ENCODE results near the gene PATE3. TPM values are rescaled to one million over a fixed set of nuclear protein-coding genes. Genes with fewer than 3 reads are reported as not detected.

PATE3 gene
- total and polyA plus RNA-seq, 2 experiments from 2014 or later, result not detected

GRCh38 chr11:125777309-125777708 is 10.6 kb upstream of the PATE3 start:
- Histone ChIP-seq H3K9me3 (ENCODE audit: low read depth) (no peaks in the 10 kb centered on the region), H3K4me3 (no peak overlapping the region), H3K9me2 (ENCODE audit: insufficient read depth) (no peaks in the 10 kb centered on the region), H3K27me3 (replicated peaks; ENCODE audit: insufficient read depth) (no peaks in the 10 kb centered on the region), H3K36me3 (ENCODE audit: low read depth) (no peaks in the 10 kb centered on the region), H3F3A (ENCODE audit: insufficient read depth) (peaks cover 12% of the 10 kb centered on the region), H3K9ac (no peak overlapping the region), H3K79me2 (ENCODE audit: insufficient read depth) (no peaks in the 10 kb centered on the region), H3K27ac (no peak overlapping the region), H2AFZ (peak overlapping the region; percentile 28), H3K4me2 (ENCODE audit: unreplicated experiment) (no peak overlapping the region), H3K4me1 (ENCODE audit: insufficient read depth) (peaks cover 30% of the 10 kb centered on the region), H4K20me1 (ENCODE audit: insufficient read depth) (no peaks in the 10 kb centered on the region)
- in situ Hi-C loops (cut with MboI), result no loop called here
- TF ChIP-seq EZH2 (IDR thresholded peaks at IDR 0.05; ENCODE audit: insufficient read depth, poor library complexity, severe bottlenecking), result no peak
- 9 to 16% methylated on average over 5 of the region's 5 CpGs for WGBS, 2 experiments (ENCODE audit: low coverage in 1 of 2, low lambda C conversion rate in 2 of 2, missing lambda C conversion rate in 2 of 2)
- DNase-seq, result peak; percentile 68

- Histone ChIP-seq H3K9me3 (ENCODE audit: low read depth) (no peaks in the 10 kb centered on the region), H3K9me2 (ENCODE audit: insufficient read depth) (no peaks in the 10 kb centered on the region), H3K9ac (no peak within 1 kb of the TSS), H3K27me3 (replicated peaks; ENCODE audit: insufficient read depth) (no peaks in the 10 kb centered on the region), H3F3A (ENCODE audit: insufficient read depth) (no peaks in the 10 kb centered on the region), H4K20me1 (ENCODE audit: insufficient read depth) (no peaks in the 10 kb centered on the region), H3K36me3 (ENCODE audit: low read depth) (no peaks in the 10 kb centered on the region), H3K4me2 (ENCODE audit: unreplicated experiment) (no peak within 1 kb of the TSS), H3K4me1 (ENCODE audit: insufficient read depth) (peaks cover 16% of the 10 kb centered on the region), H2AFZ (peak within 1 kb of the TSS; percentile 28; the same call in 1 of the 2 replicates), H3K4me3 (no peak within 1 kb of the TSS), H3K79me2 (ENCODE audit: insufficient read depth) (no peaks in the 10 kb centered on the region), H3K27ac (no peak within 1 kb of the TSS)
- no peak for DNase-seq
- TF ChIP-seq EZH2 (IDR thresholded peaks at IDR 0.05; ENCODE audit: insufficient read depth, poor library complexity, severe bottlenecking), result no peak
- no peak for TF ChIP-seq EZH2phosphoT487 (IDR thresholded peaks at IDR 0.05; ENCODE audit: insufficient read depth, low read depth)
- in situ Hi-C loops (cut with MboI), result no loop called here
Observed at GRCh38 chr11:125778728-125779127, 9.2 kb upstream of the PATE3 start, which contains the start of gene PATE2. Gene PATE2 (minus strand): TSS chr11:125778828. CDS start chr11:125778773, 55 bp downstream.

- DNase-seq, result no peak
- Histone ChIP-seq H3K4me1 (ENCODE audit: insufficient read depth) (no peaks in the 10 kb centered on the region), H3K4me2 (ENCODE audit: unreplicated experiment) (no peak overlapping the region), H3K27me3 (replicated peaks; ENCODE audit: insufficient read depth) (no peaks in the 10 kb centered on the region), H2AFZ (no peak overlapping the region), H3K79me2 (ENCODE audit: insufficient read depth) (no peaks in the 10 kb centered on the region), H3K9me3 (ENCODE audit: low read depth) (no peaks in the 10 kb centered on the region), H3K36me3 (ENCODE audit: low read depth) (no peaks in the 10 kb centered on the region), H4K20me1 (ENCODE audit: insufficient read depth) (no peaks in the 10 kb centered on the region), H3K9ac (no peak overlapping the region), H3K4me3 (no peak overlapping the region), H3K27ac (no peak overlapping the region), H3K9me2 (ENCODE audit: insufficient read depth) (no peaks in the 10 kb centered on the region), H3F3A (ENCODE audit: insufficient read depth) (no peaks in the 10 kb centered on the region)
- TF ChIP-seq EZH2 (IDR thresholded peaks at IDR 0.05; ENCODE audit: insufficient read depth, poor library complexity, severe bottlenecking) (no peak), EZH2phosphoT487 (IDR thresholded peaks at IDR 0.05; ENCODE audit: insufficient read depth, low read depth) (no peak)
- in situ Hi-C loops (cut with MboI), result no loop called here
- WGBS, 2 experiments (ENCODE audit: low coverage in 1 of 2, low lambda C conversion rate in 2 of 2, missing lambda C conversion rate in 2 of 2), result 16 to 21% methylated on average over 2 of the region's 2 CpGs
Observed at GRCh38 chr11:125784678-125785077, 3.2 kb upstream of the PATE3 start.

GRCh38 chr11:125790825-125791224 is 2.9 kb downstream of the PATE3 start:
- Histone ChIP-seq H3K4me2 (ENCODE audit: unreplicated experiment) (no peak overlapping the region), H3K4me1 (ENCODE audit: insufficient read depth) (no peaks in the 10 kb centered on the region), H3K9me3 (ENCODE audit: low read depth) (peaks cover 6% of the 10 kb centered on the region), H4K20me1 (ENCODE audit: insufficient read depth) (no peaks in the 10 kb centered on the region), H3K9me2 (ENCODE audit: insufficient read depth) (no peaks in the 10 kb centered on the region), H3K36me3 (ENCODE audit: low read depth) (no peaks in the 10 kb centered on the region), H3K4me3 (no peak overlapping the region), H3K27me3 (replicated peaks; ENCODE audit: insufficient read depth) (no peaks in the 10 kb centered on the region), H3F3A (ENCODE audit: insufficient read depth) (no peaks in the 10 kb centered on the region), H3K9ac (no peak overlapping the region), H2AFZ (no peak overlapping the region), H3K79me2 (ENCODE audit: insufficient read depth) (no peaks in the 10 kb centered on the region), H3K27ac (no peak overlapping the region)
- DNase-seq, result no peak
- 65 to 77% methylated on average over 4 of the region's 4 CpGs for WGBS, 2 experiments (ENCODE audit: low coverage in 1 of 2, low lambda C conversion rate in 2 of 2, missing lambda C conversion rate in 2 of 2)
- TF ChIP-seq EZH2 (IDR thresholded peaks at IDR 0.05; ENCODE audit: insufficient read depth, poor library complexity, severe bottlenecking) (no peak), EZH2phosphoT487 (IDR thresholded peaks at IDR 0.05; ENCODE audit: insufficient read depth, low read depth) (no peak)
- in situ Hi-C loops (cut with MboI), result no loop called here

GRCh38 chr11:125797641-125798040 is 9.7 kb downstream of the PATE3 start:
- TF ChIP-seq EZH2phosphoT487 (IDR thresholded peaks at IDR 0.05; ENCODE audit: insufficient read depth, low read depth) (no peak), EZH2 (IDR thresholded peaks at IDR 0.05; ENCODE audit: insufficient read depth, poor library complexity, severe bottlenecking) (no peak)

More at GRCh38 chr11:125797641-125798040, 9.7 kb downstream of the PATE3 start:
- H4K20me1 ChIP-seq (ENCODE audit: insufficient read depth), result no peaks in the 10 kb centered on the region
- H3K79me2 ChIP-seq (ENCODE audit: insufficient read depth), result no peaks in the 10 kb centered on the region
- in situ Hi-C loops (cut with MboI), result no loop called here
- H3K4me2 ChIP-seq (ENCODE audit: unreplicated experiment), result no peak overlapping the region
- no peaks in the 10 kb centered on the region for H3K9me2 ChIP-seq (ENCODE audit: insufficient read depth)
- WGBS, 2 experiments (ENCODE audit: low coverage in 1 of 2, low lambda C conversion rate in 2 of 2, missing lambda C conversion rate in 2 of 2), result 0 to 1% methylated on average over 4 of the region's 4 CpGs
- no peak overlapping the region for H2AFZ ChIP-seq
- no peaks in the 10 kb centered on the region for H3F3A ChIP-seq (ENCODE audit: insufficient read depth)
- H3K4me3 ChIP-seq, result no peak overlapping the region
- H3K27me3 ChIP-seq (replicated peaks; ENCODE audit: insufficient read depth), result no peaks in the 10 kb centered on the region
- no peaks in the 10 kb centered on the region for H3K4me1 ChIP-seq (ENCODE audit: insufficient read depth)
- no peak overlapping the region for H3K9ac ChIP-seq
- no peak for DNase-seq
- H3K36me3 ChIP-seq (ENCODE audit: low read depth), result no peaks in the 10 kb centered on the region
- H3K27ac ChIP-seq, result no peak overlapping the region
- peaks cover 14% of the 10 kb centered on the region for H3K9me3 ChIP-seq (ENCODE audit: low read depth)
